Gastroesophageal sphincter (tissue), 4 donors: Measurements from ENCODE around the gene DAPK2. TPM values are rescaled to one million over a fixed set of nuclear protein-coding genes. Genes with fewer than 3 reads are reported as not detected.

Experiments
- ATAC-seq: fragments of 150-250 bp; one replicate; pipeline ENCODE4 v1.9.1; 2016; ENCODE audit warnings: mild to moderate bottlenecking, moderate library complexity
- H3K27ac ChIP-seq, 4 donors: fragments of 200-600 bp; sonication (generic) in 3 of 4; 1 replicate in 3 of 4; 2 replicates in 1 of 4; pipeline ENCODE4 v1.5.1; 2016 to 2019
- H3K27me3 ChIP-seq: fragments of 200-600 bp; sonication (generic); one replicate; pipeline ENCODE4 v1.5.1; 2019
- H3K36me3 ChIP-seq, 2 donors: fragments of 200-600 bp; sonication (generic); one replicate each; pipeline ENCODE4 v1.5.1; 2019; ENCODE audit warnings: control low read depth in 1 of 2
- H3K4me1 ChIP-seq, 3 donors: fragments of 200-600 bp; sonication (generic); 1 replicate in 2 of 3; 2 replicates in 1 of 3; pipeline ENCODE4 v1.5.1; 2016 to 2019; ENCODE audit warnings: control low read depth in 2 of 3
- H3K4me3 ChIP-seq, 2 donors: fragments of 200-600 bp; sonication (generic); one replicate each; pipeline ENCODE4 v1.5.1; 2019; ENCODE audit warnings: mild to moderate bottlenecking in 1 of 2, moderate library complexity in 1 of 2
- H3K9me3 ChIP-seq, 3 donors: fragments of 200-600 bp; sonication (generic); one replicate each; pipeline ENCODE4 v1.5.1; 2017 to 2019; ENCODE audit warnings: control low read depth in 2 of 3
- EP300 ChIP-seq: sonication (generic); formaldehyde crosslinking; IDR thresholded peaks from one replicate; pipeline ENCODE4 v1.6.1; 2017; ENCODE audit warnings: antibody characterized with exemption, mild to moderate bottlenecking
- POLR2A ChIP-seq, 2 donors: fragments of 450-650 bp; IDR thresholded peaks; one replicate each; pipeline ENCODE4 v1.6.1; 2017; ENCODE audit warnings: antibody characterized with exemption in 2 of 2, mild to moderate bottlenecking in 2 of 2, moderate library complexity in 1 of 2
- POLR2AphosphoS5 ChIP-seq: sonication (generic); formaldehyde crosslinking; IDR thresholded peaks from one replicate; pipeline ENCODE4 v1.6.1; 2017; ENCODE audit warnings: antibody characterized with exemption
- WGBS, 2 donors: methylation state at CpG; one replicate each; pipeline ENCODE4 v1.1.5; 2018; ENCODE audit warnings: low coverage in 1 of 2; 5-methylcytosine and 5-hydroxymethylcytosine counted together
- total RNA-seq, 4 donors: library from RNA; depleted of rRNA; stranded (reverse); fragments of >200 nt; gene quantifications; one replicate each; pipeline ENCODE4 v1.1.0, GENCODE V29; 2016
- TF ChIP-seq, protein P1 (sequence below), 4 experiments: fragments of 200-600 bp in 2 of 4; fragments of 450-650 bp in 2 of 4; sonication (generic) in 1 of 4; IDR thresholded peaks; one replicate each; pipeline ENCODE4 v1.5.1; 2017 to 2019; ENCODE audit warnings: antibody characterized with exemption in 4 of 4, mild to moderate bottlenecking in 2 of 4, moderate library complexity in 2 of 4

DAPK2 gene
- total RNA-seq, 4 donors from 2014 or later, result 2.0 to 9.5 (median 6.4) TPM

DNA sequence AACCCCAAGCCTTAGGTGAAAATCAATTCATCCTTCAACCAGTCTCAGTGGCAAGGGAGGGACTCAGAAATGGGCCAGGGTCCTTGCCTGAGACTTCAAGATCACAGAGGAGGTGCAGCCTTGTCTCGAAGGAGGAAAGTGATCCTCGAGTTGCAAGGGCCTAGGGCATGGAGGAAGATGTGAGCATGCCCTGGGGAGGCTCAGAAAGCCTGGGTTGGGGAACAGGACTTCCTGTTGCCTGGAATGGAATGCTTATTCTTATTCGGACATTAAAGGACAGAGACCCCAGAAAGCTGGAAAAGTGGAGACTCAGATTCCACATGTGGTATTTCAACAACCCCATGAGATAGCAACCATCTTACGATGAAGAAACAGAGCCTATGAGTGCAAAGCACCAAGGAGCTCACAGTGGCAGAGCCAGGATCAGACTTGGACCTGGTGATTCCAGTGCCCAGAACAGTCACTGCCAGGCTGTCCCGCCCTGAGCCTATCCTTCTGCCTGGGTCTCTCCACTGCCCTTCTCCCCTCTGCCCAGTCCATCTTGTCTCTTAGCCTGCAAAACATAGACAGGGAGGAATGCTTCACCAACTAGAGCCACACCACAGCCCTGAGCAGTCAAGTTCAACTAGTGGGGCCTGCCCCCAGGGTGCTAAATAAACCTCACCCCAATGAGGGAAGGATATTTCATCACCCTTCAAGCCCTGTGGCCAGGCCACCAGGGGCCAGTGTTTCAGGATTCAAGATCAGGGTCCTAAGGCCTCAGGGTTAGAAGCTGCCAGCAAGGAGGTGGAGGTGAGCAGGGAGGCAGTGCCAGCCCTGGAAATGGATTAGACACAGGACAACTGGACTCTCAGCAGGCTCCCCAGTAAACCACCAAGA, 21.9 kb downstream of the DAPK2 start:
- ATAC-seq, result no peak
- Histone ChIP-seq H3K9me3 (no peaks in the 10 kb centered on the region), H3K4me3 (no peak overlapping the region), H3K27ac (no peak overlapping the region), H3K4me1 (peaks cover 0 to 6% (median 0%) of the 10 kb centered on the region in 3 donors), H3K27me3 (no peaks in the 10 kb centered on the region), H3K36me3 (no peaks in the 10 kb centered on the region)
- WGBS, 2 donors, result 58 to 68% methylated on average over 4 of the region's 5 CpGs
- TF ChIP-seq POLR2AphosphoS5 (no peak), POLR2A (IDR thresholded peaks at IDR 0.05) (no peak), EP300 (no peak)
- TF ChIP-seq, protein P1, sequence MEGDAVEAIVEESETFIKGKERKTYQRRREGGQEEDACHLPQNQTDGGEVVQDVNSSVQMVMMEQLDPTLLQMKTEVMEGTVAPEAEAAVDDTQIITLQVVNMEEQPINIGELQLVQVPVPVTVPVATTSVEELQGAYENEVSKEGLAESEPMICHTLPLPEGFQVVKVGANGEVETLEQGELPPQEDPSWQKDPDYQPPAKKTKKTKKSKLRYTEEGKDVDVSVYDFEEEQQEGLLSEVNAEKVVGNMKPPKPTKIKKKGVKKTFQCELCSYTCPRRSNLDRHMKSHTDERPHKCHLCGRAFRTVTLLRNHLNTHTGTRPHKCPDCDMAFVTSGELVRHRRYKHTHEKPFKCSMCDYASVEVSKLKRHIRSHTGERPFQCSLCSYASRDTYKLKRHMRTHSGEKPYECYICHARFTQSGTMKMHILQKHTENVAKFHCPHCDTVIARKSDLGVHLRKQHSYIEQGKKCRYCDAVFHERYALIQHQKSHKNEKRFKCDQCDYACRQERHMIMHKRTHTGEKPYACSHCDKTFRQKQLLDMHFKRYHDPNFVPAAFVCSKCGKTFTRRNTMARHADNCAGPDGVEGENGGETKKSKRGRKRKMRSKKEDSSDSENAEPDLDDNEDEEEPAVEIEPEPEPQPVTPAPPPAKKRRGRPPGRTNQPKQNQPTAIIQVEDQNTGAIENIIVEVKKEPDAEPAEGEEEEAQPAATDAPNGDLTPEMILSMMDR (IDR thresholded peaks at IDR 0.05), result no peak

DNA sequence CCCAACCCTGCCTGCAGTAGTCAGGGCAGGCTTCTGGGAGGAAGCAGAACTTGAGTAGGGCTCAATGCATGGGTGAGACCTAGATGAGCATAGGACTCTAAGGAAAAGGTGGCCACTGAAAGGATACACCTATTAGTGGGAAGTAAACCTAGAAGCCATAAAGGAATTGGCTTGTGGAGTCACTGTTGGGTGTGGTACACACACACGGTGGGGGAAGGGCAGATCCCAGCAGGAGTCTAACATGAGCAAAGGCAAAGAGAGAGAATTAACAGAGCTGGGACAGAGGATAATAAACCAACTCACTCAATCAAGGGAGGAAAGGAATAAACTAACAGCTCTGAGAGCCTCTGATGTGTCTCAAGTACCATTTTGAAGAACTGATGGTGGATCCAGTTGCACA, 23.1 kb downstream of the DAPK2 start:
- Histone ChIP-seq H3K36me3 (no peaks in the 10 kb centered on the region), H3K4me1 (peaks cover 0 to 6% (median 0%) of the 10 kb centered on the region in 3 donors), H3K9me3 (no peaks in the 10 kb centered on the region), H3K27me3 (no peaks in the 10 kb centered on the region), H3K27ac (no peak overlapping the region), H3K4me3 (no peak overlapping the region)
- ATAC-seq, result no peak
- 42 to 100% methylated on average over 1 of the region's 1 CpG for WGBS, 2 donors
- TF ChIP-seq POLR2AphosphoS5 (no peak), EP300 (no peak), POLR2A (IDR thresholded peaks at IDR 0.05) (no peak)
- TF ChIP-seq, protein P1 (IDR thresholded peaks at IDR 0.05), result no peak

DNA sequence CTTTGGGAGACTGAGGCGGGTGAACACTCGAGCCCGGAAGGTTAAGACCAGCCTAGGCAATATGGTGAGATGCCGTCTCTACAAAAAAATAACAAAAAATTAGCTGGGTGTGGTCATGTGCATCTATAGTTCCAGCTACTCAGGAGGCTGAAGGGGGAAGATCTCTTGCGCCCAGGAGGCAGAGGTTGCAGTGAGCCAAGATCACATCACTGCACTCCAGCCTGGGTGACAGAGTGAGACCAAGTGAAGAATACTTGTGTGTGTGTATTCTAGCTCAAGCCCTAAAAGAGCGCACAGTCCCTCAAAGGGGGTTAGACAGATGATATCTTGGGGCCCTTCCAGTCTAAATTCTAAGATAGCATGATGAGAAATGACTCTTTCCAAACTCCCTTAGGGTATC, 23.7 kb downstream of the DAPK2 start:
- no peak overlapping the region for H3K27ac ChIP-seq
- H3K4me1 ChIP-seq, result peaks cover 0 to 6% (median 0%) of the 10 kb centered on the region in 3 donors
- no peak overlapping the region for H3K4me3 ChIP-seq
- no peaks in the 10 kb centered on the region for H3K36me3 ChIP-seq
- 86 to 90% methylated on average over 2 to 4 of the region's 6 CpGs for WGBS, 2 donors
- H3K9me3 ChIP-seq, result no peaks in the 10 kb centered on the region
- ATAC-seq, result no peak
- no peak for TF ChIP-seq POLR2AphosphoS5
- no peak for TF ChIP-seq POLR2A (IDR thresholded peaks at IDR 0.05)
- TF ChIP-seq, protein P1 (IDR thresholded peaks at IDR 0.05), result no peak
- H3K27me3 ChIP-seq, result no peaks in the 10 kb centered on the region

DNA sequence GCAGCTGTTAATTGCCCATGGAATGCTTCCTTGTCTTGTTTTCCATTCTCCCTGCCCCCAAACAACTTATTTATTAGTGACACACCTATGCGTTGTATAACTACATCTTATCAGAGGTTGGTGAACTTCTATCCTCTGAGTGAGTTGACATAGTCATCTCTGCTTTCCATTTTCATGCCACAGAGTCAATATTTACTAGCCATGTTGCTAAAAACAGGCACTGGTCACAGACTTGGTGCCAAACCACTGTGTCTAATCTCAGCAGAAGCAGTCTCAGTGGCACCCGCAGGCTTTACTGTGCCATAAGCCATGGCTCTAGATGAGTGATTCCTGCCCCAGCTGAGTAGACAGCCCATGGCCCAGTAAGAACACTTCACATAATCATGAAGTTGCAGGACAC, 26.5 kb downstream of the DAPK2 start:
- no peak for ATAC-seq
- Histone ChIP-seq H3K36me3 (no peaks in the 10 kb centered on the region), H3K4me3 (no peak overlapping the region), H3K9me3 (no peaks in the 10 kb centered on the region), H3K4me1 (peaks cover 0 to 6% (median 0%) of the 10 kb centered on the region in 3 donors), H3K27me3 (no peaks in the 10 kb centered on the region), H3K27ac (no peak overlapping the region)
- no peak for TF ChIP-seq EP300
- TF ChIP-seq POLR2AphosphoS5, result no peak
- TF ChIP-seq, protein P1 (IDR thresholded peaks at IDR 0.05), result no peak
- no peak for TF ChIP-seq POLR2A (IDR thresholded peaks at IDR 0.05)
- 71 to 100% methylated on average over 1 of the region's 2 CpGs for WGBS, 2 donors
